Measurements from ENCODE around the gene CDH13. TPM values are rescaled to one million over a fixed set of nuclear protein-coding genes. Genes with fewer than 3 reads are reported as not detected.

CDH13 gene
- total and polyA plus RNA-seq, 9 of the 15 experiments (the other 6 are each of a cell fraction or from before 2014, with no cell fraction given): 0.03 TPM; not detected in 8

DNA sequence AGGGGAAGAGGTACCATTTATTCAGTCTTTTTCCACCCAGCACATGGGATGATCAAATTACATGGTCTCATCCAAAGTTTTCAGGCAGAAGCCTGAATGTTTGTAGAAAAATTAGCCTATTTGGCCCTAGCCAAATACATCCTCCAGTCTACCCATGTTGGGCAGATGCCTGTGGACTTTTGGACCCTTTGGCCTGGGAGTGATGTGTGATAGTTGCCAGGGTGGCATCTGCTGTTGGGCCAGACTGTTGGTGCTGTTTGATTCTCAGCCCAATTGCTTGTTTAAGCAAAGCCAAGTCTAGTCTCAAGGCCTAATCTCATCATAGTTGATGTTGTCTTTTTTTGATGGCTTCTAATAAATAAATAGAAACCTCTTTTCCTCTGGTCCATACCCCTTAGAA, 419.0 kb downstream of the CDH13 start:
- no peak for FAIRE-seq
- no peak for DNase-seq (ENCODE audit: extremely low read depth in 1 of 4, low spot score in 3 of 4)
- no peaks in the 10 kb centered on the region for H3K4me1 ChIP-seq (replicated peaks in 1 of 2; ENCODE audit: control insufficient read depth in 2 of 2, insufficient read depth in 2 of 2, low read length in 2 of 2)
- H3K9me3 ChIP-seq (replicated peaks; ENCODE audit: control insufficient read depth, insufficient read depth, low read depth, low read length): no peaks in the 10 kb centered on the region
- H3K27me3 ChIP-seq (ENCODE audit: control insufficient read depth in 2 of 2, insufficient read depth in 2 of 2, low read length in 2 of 2): no peaks in the 10 kb centered on the region
- no peaks in the 10 kb centered on the region for H3K36me3 ChIP-seq (ENCODE audit: control insufficient read depth, insufficient read depth, low read length)
- H3K27ac ChIP-seq (ENCODE audit: extremely low read depth, low read depth, low read length): no peak overlapping the region
- in situ Hi-C loops (cut with MboI): no loop called here
- H3K4me2 ChIP-seq (ENCODE audit: insufficient read depth, low read length): no peak overlapping the region
- H3K9me1 ChIP-seq (ENCODE audit: control insufficient read depth, insufficient read depth, low read length): no peaks in the 10 kb centered on the region
- H3K79me2 ChIP-seq (ENCODE audit: control insufficient read depth, insufficient read depth, low read length): no peaks in the 10 kb centered on the region
- CTCF ChIA-PET (ENCODE audit: low intra/inter-chr PET ratio): no interaction called here
- H4K20me1 ChIP-seq (replicated peaks; ENCODE audit: control insufficient read depth, insufficient read depth, low read length): no peaks in the 10 kb centered on the region
- H3K4me3 ChIP-seq: no peak overlapping the region
- intact Hi-C loops (cut with micrococcal nuclease): no loop called here
- ATAC-seq: no peak
- no peak overlapping the region for H3K9ac ChIP-seq (ENCODE audit: insufficient read depth in 1 of 2, low read depth in 2 of 2, low read length in 2 of 2)
- BruUV-seq (replicated peaks): no TSS peak
- no peak overlapping the region for H2AFZ ChIP-seq (ENCODE audit: low read depth, low read length)
- POLR2A ChIA-PET: no interaction called here
- TF ChIP-seq, protein P1, sequence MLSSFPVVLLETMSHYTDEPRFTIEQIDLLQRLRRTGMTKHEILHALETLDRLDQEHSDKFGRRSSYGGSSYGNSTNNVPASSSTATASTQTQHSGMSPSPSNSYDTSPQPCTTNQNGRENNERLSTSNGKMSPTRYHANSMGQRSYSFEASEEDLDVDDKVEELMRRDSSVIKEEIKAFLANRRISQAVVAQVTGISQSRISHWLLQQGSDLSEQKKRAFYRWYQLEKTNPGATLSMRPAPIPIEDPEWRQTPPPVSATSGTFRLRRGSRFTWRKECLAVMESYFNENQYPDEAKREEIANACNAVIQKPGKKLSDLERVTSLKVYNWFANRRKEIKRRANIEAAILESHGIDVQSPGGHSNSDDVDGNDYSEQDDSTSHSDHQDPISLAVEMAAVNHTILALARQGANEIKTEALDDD (IDR thresholded peaks at IDR 0.05): no peak
- TF ChIP-seq JUNB (CRISPR knock-in tag; conservative IDR thresholded peaks at IDR 0.05): no peak
- TF ChIP-seq SRF (CRISPR knock-in tag; IDR thresholded peaks at IDR 0.05): no peak
- no peak for TF ChIP-seq MECOM (CRISPR knock-in tag; IDR thresholded peaks at IDR 0.05)
- TF ChIP-seq, protein P2, sequence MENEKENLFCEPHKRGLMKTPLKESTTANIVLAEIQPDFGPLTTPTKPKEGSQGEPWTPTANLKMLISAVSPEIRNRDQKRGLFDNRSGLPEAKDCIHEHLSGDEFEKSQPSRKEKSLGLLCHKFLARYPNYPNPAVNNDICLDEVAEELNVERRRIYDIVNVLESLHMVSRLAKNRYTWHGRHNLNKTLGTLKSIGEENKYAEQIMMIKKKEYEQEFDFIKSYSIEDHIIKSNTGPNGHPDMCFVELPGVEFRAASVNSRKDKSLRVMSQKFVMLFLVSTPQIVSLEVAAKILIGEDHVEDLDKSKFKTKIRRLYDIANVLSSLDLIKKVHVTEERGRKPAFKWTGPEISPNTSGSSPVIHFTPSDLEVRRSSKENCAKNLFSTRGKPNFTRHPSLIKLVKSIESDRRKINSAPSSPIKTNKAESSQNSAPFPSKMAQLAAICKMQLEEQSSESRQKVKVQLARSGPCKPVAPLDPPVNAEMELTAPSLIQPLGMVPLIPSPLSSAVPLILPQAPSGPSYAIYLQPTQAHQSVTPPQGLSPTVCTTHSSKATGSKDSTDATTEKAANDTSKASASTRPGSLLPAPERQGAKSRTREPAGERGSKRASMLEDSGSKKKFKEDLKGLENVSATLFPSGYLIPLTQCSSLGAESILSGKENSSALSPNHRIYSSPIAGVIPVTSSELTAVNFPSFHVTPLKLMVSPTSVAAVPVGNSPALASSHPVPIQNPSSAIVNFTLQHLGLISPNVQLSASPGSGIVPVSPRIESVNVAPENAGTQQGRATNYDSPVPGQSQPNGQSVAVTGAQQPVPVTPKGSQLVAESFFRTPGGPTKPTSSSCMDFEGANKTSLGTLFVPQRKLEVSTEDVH (IDR thresholded peaks at IDR 0.05; ENCODE audit: low read depth, partially characterized antibody): no peak
- no peak for TF ChIP-seq CLOCK (CRISPR knock-in tag; IDR thresholded peaks at IDR 0.05; ENCODE audit: borderline replicate concordance)
- TF ChIP-seq JUN (IDR thresholded peaks at IDR 0.05; ENCODE audit: borderline replicate concordance, low read depth, low read length): no peak
- no peak for TF ChIP-seq JUN (CRISPR knock-in tag; IDR thresholded peaks at IDR 0.05; ENCODE audit: borderline replicate concordance)
- TF ChIP-seq CBFB (CRISPR knock-in tag; IDR thresholded peaks at IDR 0.05): no peak
- TF ChIP-seq, protein P3, sequence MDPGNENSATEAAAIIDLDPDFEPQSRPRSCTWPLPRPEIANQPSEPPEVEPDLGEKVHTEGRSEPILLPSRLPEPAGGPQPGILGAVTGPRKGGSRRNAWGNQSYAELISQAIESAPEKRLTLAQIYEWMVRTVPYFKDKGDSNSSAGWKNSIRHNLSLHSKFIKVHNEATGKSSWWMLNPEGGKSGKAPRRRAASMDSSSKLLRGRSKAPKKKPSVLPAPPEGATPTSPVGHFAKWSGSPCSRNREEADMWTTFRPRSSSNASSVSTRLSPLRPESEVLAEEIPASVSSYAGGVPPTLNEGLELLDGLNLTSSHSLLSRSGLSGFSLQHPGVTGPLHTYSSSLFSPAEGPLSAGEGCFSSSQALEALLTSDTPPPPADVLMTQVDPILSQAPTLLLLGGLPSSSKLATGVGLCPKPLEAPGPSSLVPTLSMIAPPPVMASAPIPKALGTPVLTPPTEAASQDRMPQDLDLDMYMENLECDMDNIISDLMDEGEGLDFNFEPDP (CRISPR knock-in tag; IDR thresholded peaks at IDR 0.05): no peak
- no peak for TF ChIP-seq STAT5A (IDR thresholded peaks at IDR 0.05; ENCODE audit: borderline replicate concordance, low read length)
- TF ChIP-seq MAZ (CRISPR knock-in tag; conservative IDR thresholded peaks at IDR 0.05 in 1 of 2, IDR thresholded peaks at IDR 0.05 in 1 of 2): no peak
- TF ChIP-seq CXXC5 (CRISPR knock-in tag; IDR thresholded peaks at IDR 0.05): no peak

Measured in K562 (cell line).